Bronchial epithelial cell (primary cell): Measurements from ENCODE around the gene TLCD1. TPM values are rescaled to one million over a fixed set of nuclear protein-coding genes. Genes with fewer than 3 reads are reported as not detected.
"Not testable (repeated sequence)": the region's sequence is repeated elsewhere in the genome, so short reads cannot be mapped to it uniquely, and the experiment has no call there.

Experiments used
- DNase-seq: peaks from one replicate; pipeline ENCODE4 v3.0.0-alpha.2; 2010; ENCODE audit warnings: low read depth
- FAIRE-seq: peaks from 2 replicates; lab custom pipeline; 2011; peaks lifted over from hg19 to GRCh38; lab: Jason Lieb, UNC
- H3K27me3 ChIP-seq: 2 replicates; pipeline ENCODE4 v1.5.1; 2011; ENCODE audit warnings: low read length; ENCODE audit not compliant: control insufficient read depth, insufficient read depth
- H3K36me3 ChIP-seq: 2 replicates; pipeline ENCODE4 v1.5.1; 2011; ENCODE audit warnings: low read length; ENCODE audit not compliant: control insufficient read depth, insufficient read depth
- H3K4me3 ChIP-seq: 2 replicates; pipeline ENCODE4 v1.5.1; 2011; ENCODE audit warnings: mild to moderate bottlenecking, low read depth, low read length, control low read depth
- total RNA-seq: library from RNA; depleted of rRNA; stranded (reverse); fragments of >200 nt; gene quantifications from 2 replicates; pipeline ENCODE4 v1.2.1, GENCODE V29; 2014
- TF ChIP-seq, protein P1 (sequence below): IDR thresholded peaks from 2 replicates; pipeline ENCODE4 v1.5.1; 2011; ENCODE audit warnings: mild to moderate bottlenecking, moderate library complexity, low read length, control low read depth, inconsistent platforms; ENCODE audit not compliant: insufficient read depth, severe bottlenecking

Gene TLCD1
- total RNA-seq, 1 donor from 2014 or later: 7.4 TPM

- Histone ChIP-seq H3K4me3 (no peak overlapping the region), H3K27me3 (no peaks in the 10 kb centered on the region), H3K36me3 (peaks cover 23% of the 10 kb centered on the region)
- FAIRE-seq (no peak), DNase-seq (no peak)
- TF ChIP-seq, protein P1, sequence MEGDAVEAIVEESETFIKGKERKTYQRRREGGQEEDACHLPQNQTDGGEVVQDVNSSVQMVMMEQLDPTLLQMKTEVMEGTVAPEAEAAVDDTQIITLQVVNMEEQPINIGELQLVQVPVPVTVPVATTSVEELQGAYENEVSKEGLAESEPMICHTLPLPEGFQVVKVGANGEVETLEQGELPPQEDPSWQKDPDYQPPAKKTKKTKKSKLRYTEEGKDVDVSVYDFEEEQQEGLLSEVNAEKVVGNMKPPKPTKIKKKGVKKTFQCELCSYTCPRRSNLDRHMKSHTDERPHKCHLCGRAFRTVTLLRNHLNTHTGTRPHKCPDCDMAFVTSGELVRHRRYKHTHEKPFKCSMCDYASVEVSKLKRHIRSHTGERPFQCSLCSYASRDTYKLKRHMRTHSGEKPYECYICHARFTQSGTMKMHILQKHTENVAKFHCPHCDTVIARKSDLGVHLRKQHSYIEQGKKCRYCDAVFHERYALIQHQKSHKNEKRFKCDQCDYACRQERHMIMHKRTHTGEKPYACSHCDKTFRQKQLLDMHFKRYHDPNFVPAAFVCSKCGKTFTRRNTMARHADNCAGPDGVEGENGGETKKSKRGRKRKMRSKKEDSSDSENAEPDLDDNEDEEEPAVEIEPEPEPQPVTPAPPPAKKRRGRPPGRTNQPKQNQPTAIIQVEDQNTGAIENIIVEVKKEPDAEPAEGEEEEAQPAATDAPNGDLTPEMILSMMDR: no peak
Observed at GRCh38 chr17:28722417-28723158, 3.4 kb downstream of the TLCD1 start.

GRCh38 chr17:28720997-28721329 is 5.1 kb downstream of the TLCD1 start:
- not testable (repeated sequence) for H3K27me3 ChIP-seq, DNase-seq, FAIRE-seq
- peaks cover 23% of the 10 kb centered on the region for H3K36me3 ChIP-seq
- H3K4me3 ChIP-seq: peak overlapping the region; percentile 78

GRCh38 chr17:28720247-28720996 is 5.6 kb downstream of the TLCD1 start:
- no peak for FAIRE-seq

DNA sequence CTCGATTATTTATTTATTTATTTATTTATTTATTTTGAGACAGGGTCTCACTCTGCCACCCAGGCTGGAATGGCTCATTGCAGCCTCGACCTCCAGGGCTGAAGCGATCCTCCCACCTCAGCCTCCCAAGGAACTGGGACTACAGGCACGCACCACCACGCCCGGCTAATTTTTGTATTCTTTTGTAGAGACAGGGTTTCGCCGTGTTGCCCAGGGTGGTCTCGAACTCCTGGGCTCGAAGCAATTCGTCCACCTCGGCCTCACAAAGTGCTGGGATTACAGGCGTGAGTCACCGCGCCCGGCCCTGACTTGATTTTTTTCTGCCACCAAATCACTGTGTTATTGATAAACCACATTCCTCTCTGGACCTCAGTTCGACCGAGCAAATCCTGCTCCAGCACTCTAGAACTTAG is 7.0 kb downstream of the TLCD1 start:
- no peak for DNase-seq
- TF ChIP-seq, protein P1: no peak
- H3K27me3 ChIP-seq: no peaks in the 10 kb centered on the region
- peaks cover 26% of the 10 kb centered on the region for H3K36me3 ChIP-seq
- no peak for FAIRE-seq
- H3K4me3 ChIP-seq: peak overlapping the region; percentile 11

More at GRCh38 chr17:28720247-28720996, 5.6 kb downstream of the TLCD1 start:
- peak overlapping the region; percentile 78 for H3K4me3 ChIP-seq
- H3K36me3 ChIP-seq: peaks cover 23% of the 10 kb centered on the region
- no peak for DNase-seq
- TF ChIP-seq, protein P1: peak; percentile 5
- no peaks in the 10 kb centered on the region for H3K27me3 ChIP-seq

DNA sequence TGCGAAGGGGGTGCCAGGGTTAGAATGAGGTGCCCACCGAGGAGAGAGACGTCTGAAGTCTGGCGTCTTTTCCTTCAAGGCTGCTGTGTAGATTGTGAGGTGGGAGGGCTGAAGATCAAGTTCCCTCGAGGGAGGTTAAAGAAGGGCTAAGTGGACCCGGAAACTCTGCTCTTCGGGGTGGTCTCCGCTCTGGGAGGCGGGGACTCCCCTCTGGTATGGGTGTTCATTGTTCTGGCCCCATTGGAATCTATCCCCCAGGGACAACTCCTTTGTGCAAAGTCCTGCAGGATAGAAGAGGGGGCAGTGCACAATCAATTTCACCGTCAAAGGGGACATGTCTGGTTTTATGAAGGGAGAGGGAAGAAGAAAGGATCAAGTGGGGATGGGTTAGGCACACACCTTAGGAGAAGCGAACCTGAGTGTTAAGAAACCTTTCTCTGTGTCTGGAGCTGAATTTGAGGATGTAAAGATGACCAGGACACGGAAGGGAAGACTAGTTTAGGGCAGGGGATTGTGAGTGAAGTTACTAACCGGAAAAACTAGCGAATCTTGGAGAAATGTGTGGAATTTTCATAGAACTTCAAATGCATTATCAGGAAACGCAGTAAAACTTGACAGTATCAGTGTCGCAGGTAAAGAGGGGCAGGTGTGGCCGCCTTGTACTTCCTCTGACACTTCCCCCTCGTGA is 7.6 kb downstream of the TLCD1 start:
- Histone ChIP-seq H3K36me3 (peaks cover 25% of the 10 kb centered on the region), H3K4me3 (peak overlapping the region; percentile 63), H3K27me3 (no peaks in the 10 kb centered on the region)
- TF ChIP-seq, protein P1: no peak
- DNase-seq: no peak
- no peak for FAIRE-seq
